Upper lobe of left lung (tissue), 6 donors: ENCODE results near the gene MOXD1. TPM values are rescaled to one million over a fixed set of nuclear protein-coding genes. Genes with fewer than 3 reads are reported as not detected.
"Not testable (repeated sequence)": the region's sequence is repeated elsewhere in the genome, so short reads cannot be mapped to it uniquely, and the experiment has no call there.

Experiments used
- ATAC-seq, 2 donors: fragments of 200-7000 bp; cut with Tn5 transposase; one replicate each; pipeline ENCODE4 v1.9.1; 2022; ENCODE audit warnings: mild to moderate bottlenecking in 2 of 2, moderate library complexity in 2 of 2; ENCODE audit not compliant: low FRiP score in 2 of 2
- DNase-seq, 2 donors: peaks; one replicate each; pipeline ENCODE4 v3.0.0-alpha.2; 2019 to 2020
- H3K27ac ChIP-seq, 4 donors: fragments of 200-600 bp; sonication (generic); one replicate each; pipeline ENCODE4 v1.5.1; 2016 to 2019
- H3K27me3 ChIP-seq, 4 donors: fragments of 200-600 bp; sonication (generic); one replicate each; pipeline ENCODE4 v1.5.1; 2017 to 2019
- H3K36me3 ChIP-seq, 4 donors: fragments of 200-600 bp; sonication (generic); one replicate each; pipeline ENCODE4 v1.5.1; 2016 to 2019
- H3K4me1 ChIP-seq, 4 donors: fragments of 200-600 bp; sonication (generic); one replicate each; pipeline ENCODE4 v1.5.1; 2018 to 2019
- H3K4me3 ChIP-seq, 4 donors: fragments of 200-600 bp; sonication (generic); one replicate each; pipeline ENCODE4 v1.5.1; 2017 to 2019; ENCODE audit warnings: mild to moderate bottlenecking in 2 of 4, moderate library complexity in 1 of 4
- H3K9me3 ChIP-seq, 4 donors: fragments of 200-600 bp; sonication (generic); one replicate each; pipeline ENCODE4 v1.5.1; 2018 to 2019
- EP300 ChIP-seq, 4 donors: sonication (generic); formaldehyde crosslinking; IDR thresholded peaks; one replicate each; pipeline ENCODE4 v1.5.1; 2017; ENCODE audit warnings: antibody characterized with exemption in 4 of 4, control low read depth in 2 of 4
- POLR2A ChIP-seq, 4 donors: fragments of 450-650 bp; IDR thresholded peaks; one replicate each; pipeline ENCODE4 v1.5.1; 2016 to 2017; ENCODE audit warnings: antibody characterized with exemption in 4 of 4, mild to moderate bottlenecking in 2 of 4
- POLR2AphosphoS5 ChIP-seq, 2 donors: sonication (generic); formaldehyde crosslinking; IDR thresholded peaks; one replicate each; pipeline ENCODE4 v1.5.1; 2017; ENCODE audit warnings: antibody characterized with exemption in 2 of 2
- WGBS, 2 donors: methylation state at CpG; one replicate each; pipeline ENCODE4 v1.1.5; 2017 to 2018; 5-methylcytosine and 5-hydroxymethylcytosine counted together
- total RNA-seq, 6 donors: library from RNA; depleted of rRNA in 4 of 6; stranded (reverse); fragments of >200 nt in 4 of 6; gene quantifications; one replicate each; pipeline versions ENCODE4 v1.1.0 to v1.2.1, GENCODE V29; 2016 to 2021
- TF ChIP-seq, protein P1 (sequence below), 6 experiments: fragments of 450-650 bp in 4 of 6; fragments of 200-600 bp in 2 of 6; sonication (generic) in 2 of 6; IDR thresholded peaks; one replicate each; pipeline ENCODE4 v1.5.1; 2016 to 2019; ENCODE audit warnings: antibody characterized with exemption in 6 of 6
- donor health status: DM: no; HTN: no; CAD: no; lungs with moderate emphysema.
- donor health status: DM: no; HTN: yes; CAD: no; lungs with severe emphysema.

The MOXD1 gene
- total RNA-seq, 6 donors from 2014 or later: 3.5 to 24.4 (median 11.0) TPM

DNA sequence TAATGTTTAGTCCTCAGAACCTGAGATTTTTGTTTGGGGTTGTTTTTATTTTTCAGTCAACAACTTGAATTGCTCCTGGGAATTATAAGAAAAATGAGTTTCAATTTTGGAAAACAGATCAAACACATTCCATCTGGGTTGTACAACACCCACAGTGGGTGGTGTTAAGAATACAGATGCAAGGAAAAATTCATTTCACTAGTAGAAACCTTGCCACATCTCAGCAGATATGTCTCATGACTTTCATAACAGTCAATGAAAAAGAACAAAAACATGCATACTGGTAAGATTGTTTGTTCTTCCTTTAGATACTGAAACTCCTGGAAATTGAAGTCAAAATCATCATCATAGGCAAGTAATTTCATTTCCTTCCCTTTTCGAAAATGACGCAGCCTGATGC lies 78.9 kb downstream of the MOXD1 start:
- H3K36me3 ChIP-seq: no peaks in the 10 kb centered on the region
- WGBS, 2 donors: 71 to 74% methylated on average over 2 of the region's 2 CpGs
- ATAC-seq (peak in 1 of 2 donors; percentile 42), DNase-seq (no peak)
- H3K4me1 ChIP-seq: no peaks in the 10 kb centered on the region
- peaks cover under 1 to 3% (median 2%) of the 10 kb centered on the region in 4 donors for H3K9me3 ChIP-seq
- no peak overlapping the region for H3K4me3 ChIP-seq
- H3K27me3 ChIP-seq: no peaks in the 10 kb centered on the region
- H3K27ac ChIP-seq: no peak overlapping the region
- TF ChIP-seq EP300 (IDR thresholded peaks at IDR 0.05): no peak
- no peak for TF ChIP-seq POLR2A (IDR thresholded peaks at IDR 0.05)
- TF ChIP-seq, protein P1, sequence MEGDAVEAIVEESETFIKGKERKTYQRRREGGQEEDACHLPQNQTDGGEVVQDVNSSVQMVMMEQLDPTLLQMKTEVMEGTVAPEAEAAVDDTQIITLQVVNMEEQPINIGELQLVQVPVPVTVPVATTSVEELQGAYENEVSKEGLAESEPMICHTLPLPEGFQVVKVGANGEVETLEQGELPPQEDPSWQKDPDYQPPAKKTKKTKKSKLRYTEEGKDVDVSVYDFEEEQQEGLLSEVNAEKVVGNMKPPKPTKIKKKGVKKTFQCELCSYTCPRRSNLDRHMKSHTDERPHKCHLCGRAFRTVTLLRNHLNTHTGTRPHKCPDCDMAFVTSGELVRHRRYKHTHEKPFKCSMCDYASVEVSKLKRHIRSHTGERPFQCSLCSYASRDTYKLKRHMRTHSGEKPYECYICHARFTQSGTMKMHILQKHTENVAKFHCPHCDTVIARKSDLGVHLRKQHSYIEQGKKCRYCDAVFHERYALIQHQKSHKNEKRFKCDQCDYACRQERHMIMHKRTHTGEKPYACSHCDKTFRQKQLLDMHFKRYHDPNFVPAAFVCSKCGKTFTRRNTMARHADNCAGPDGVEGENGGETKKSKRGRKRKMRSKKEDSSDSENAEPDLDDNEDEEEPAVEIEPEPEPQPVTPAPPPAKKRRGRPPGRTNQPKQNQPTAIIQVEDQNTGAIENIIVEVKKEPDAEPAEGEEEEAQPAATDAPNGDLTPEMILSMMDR (IDR thresholded peaks at IDR 0.05): no peak
- TF ChIP-seq POLR2AphosphoS5 (IDR thresholded peaks at IDR 0.05): no peak

DNA sequence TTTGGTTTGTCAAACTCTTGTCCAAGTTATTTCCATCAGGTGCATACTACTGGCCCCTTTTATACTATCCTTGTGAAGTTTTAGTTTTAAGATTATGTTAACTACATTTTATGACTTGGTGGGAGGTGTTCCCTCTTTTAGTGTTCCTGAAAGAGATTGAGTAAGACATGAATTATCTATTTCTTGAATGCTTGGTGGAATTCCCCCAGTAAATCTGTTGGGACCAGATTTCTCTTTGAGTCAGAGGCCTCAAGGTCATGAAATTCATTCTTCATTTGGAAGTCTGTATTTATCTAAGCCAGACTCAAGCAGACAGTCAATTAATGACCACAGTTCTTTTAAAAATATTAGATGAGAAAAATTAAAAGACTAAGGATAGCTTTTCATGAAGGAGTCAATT lies 81.3 kb downstream of the MOXD1 start:
- no peak for ATAC-seq
- Histone ChIP-seq H3K4me3 (no peak overlapping the region), H3K27ac (no peak overlapping the region), H3K36me3 (no peaks in the 10 kb centered on the region), H3K27me3 (no peaks in the 10 kb centered on the region), H3K9me3 (peaks cover 8 to 20% (median 11%) of the 10 kb centered on the region in 4 donors), H3K4me1 (no peaks in the 10 kb centered on the region)
- TF ChIP-seq, protein P1 (IDR thresholded peaks at IDR 0.05): no peak
- TF ChIP-seq EP300 (IDR thresholded peaks at IDR 0.05): no peak
- no peak for TF ChIP-seq POLR2A (IDR thresholded peaks at IDR 0.05)
- no peak for TF ChIP-seq POLR2AphosphoS5 (IDR thresholded peaks at IDR 0.05)
- DNase-seq: no peak

DNA sequence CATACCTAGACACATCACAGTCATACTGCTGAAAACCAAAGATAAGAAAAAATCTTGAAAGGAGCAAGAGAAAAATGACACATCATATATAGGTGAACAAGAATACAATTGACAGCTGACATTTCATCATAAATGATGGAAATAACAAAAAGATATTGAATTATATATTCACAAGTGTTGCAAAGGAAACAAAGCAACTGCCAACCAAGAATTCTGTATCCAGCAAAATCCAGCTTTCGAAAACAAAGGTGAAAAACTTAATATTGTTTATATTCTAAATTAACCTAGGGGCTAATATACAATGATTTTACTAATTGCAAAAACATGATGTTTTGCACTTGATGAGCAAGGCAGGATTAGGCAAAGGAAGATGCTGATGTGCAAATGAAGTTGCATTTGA lies 84.3 kb downstream of the MOXD1 start:
- WGBS, 2 donors: 94 to 96% methylated on average over 1 of the region's 1 CpG
- Histone ChIP-seq H3K9me3 (peaks cover 8 to 20% (median 11%) of the 10 kb centered on the region in 4 donors), H3K36me3 (no peaks in the 10 kb centered on the region), H3K27me3 (no peaks in the 10 kb centered on the region), H3K4me3 (no peak overlapping the region), H3K27ac (no peak overlapping the region), H3K4me1 (no peaks in the 10 kb centered on the region)
- DNase-seq (no peak), ATAC-seq (no peak)
- no peak for TF ChIP-seq POLR2AphosphoS5 (IDR thresholded peaks at IDR 0.05)
- TF ChIP-seq, protein P1 (IDR thresholded peaks at IDR 0.05): no peak

DNA sequence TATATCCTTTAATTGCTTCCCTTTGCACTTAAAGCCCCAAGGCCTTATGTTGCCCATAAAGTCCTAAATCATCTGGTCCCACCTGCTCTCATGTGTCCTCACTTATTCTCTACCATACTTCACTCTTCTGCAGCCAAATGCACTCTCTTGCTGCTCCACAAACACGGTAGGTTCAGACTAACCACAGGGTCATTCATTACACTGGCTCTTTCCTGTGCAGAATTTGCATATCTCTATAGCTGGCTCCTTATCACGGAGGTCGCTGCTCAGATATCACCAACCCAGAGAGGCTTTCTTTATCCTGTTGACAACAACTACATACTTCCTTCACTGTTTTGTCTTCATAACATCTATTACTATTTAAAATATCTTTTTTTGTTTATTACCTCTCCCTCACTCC lies 86.8 kb downstream of the MOXD1 start:
- no peak for ATAC-seq
- H3K4me3 ChIP-seq: no peak overlapping the region
- no peak for TF ChIP-seq POLR2AphosphoS5 (IDR thresholded peaks at IDR 0.05)
- no peak for TF ChIP-seq POLR2A (IDR thresholded peaks at IDR 0.05)
- TF ChIP-seq EP300 (IDR thresholded peaks at IDR 0.05): no peak
- TF ChIP-seq, protein P1 (IDR thresholded peaks at IDR 0.05): no peak
- H3K9me3 ChIP-seq: peaks cover 8 to 20% (median 11%) of the 10 kb centered on the region in 4 donors
- no peaks in the 10 kb centered on the region for H3K27me3 ChIP-seq
- no peak for DNase-seq
- H3K27ac ChIP-seq: no peak overlapping the region
- H3K4me1 ChIP-seq: no peaks in the 10 kb centered on the region
- H3K36me3 ChIP-seq: no peaks in the 10 kb centered on the region
- 46 to 59% methylated on average over 3 of the region's 3 CpGs for WGBS, 2 donors

DNA sequence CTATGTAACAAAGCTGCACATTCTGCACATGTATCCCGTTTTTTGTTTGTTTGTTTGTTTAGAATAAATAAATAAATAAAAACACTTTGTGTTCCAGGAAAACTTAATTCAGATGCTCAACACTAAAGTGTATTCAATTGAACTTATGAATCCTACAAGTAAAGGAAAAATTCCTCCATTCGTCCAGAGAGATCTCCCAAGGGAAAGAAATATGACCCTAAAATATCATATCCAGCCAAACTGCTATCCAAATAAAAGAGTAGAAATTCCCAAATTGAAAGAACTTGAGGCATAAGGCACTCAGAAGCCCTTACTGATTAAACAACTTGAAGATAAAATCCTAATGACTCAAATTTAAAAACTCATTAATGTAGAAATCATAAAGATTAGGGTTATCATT lies 90.4 kb downstream of the MOXD1 start:
- Histone ChIP-seq H3K4me3 (no peak overlapping the region), H3K4me1 (no peaks in the 10 kb centered on the region), H3K27ac (no peak overlapping the region), H3K9me3 (peaks cover 0 to 9% (median 0%) of the 10 kb centered on the region in 4 donors), H3K27me3 (no peaks in the 10 kb centered on the region), H3K36me3 (no peaks in the 10 kb centered on the region)
- WGBS, 2 donors: 55 to 58% methylated on average over 2 of the region's 2 CpGs
- ATAC-seq: no peak
- TF ChIP-seq POLR2AphosphoS5 (IDR thresholded peaks at IDR 0.05) (no peak), POLR2A (IDR thresholded peaks at IDR 0.05) (no peak), EP300 (IDR thresholded peaks at IDR 0.05) (no peak)
- TF ChIP-seq, protein P1 (IDR thresholded peaks at IDR 0.05): no peak
- no peak for DNase-seq

DNA sequence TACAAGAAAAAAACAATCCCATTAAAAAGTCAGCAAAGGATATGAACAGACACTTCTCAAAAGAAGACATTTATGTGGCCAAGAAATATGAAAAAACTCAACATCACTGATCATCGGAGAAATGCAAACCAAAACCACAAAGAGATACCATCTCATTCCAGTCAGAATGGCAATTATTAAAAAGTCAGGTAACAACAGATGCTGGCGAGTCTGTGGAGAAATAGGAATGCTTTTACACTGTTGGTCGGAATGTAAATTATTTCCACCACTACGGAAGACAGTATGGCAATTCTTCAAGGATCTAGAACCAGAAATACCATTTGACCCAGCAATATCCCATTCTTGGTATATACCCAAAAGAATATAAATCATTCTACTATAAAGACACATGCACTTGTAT lies 91.1 kb downstream of the MOXD1 start:
- 90 to 92% methylated on average over 4 of the region's 4 CpGs for WGBS, 2 donors
- H3K9me3 ChIP-seq, DNase-seq, H3K27me3 ChIP-seq, H3K4me1 ChIP-seq, ATAC-seq, H3K27ac ChIP-seq, H3K4me3 ChIP-seq, H3K36me3 ChIP-seq: not testable (repeated sequence)
